Measurements from ENCODE around the gene EHMT1.
"Not testable (repeated sequence)": the region's sequence is repeated elsewhere in the genome, so short reads cannot be mapped to it uniquely, and the experiment has no call there.

DNA sequence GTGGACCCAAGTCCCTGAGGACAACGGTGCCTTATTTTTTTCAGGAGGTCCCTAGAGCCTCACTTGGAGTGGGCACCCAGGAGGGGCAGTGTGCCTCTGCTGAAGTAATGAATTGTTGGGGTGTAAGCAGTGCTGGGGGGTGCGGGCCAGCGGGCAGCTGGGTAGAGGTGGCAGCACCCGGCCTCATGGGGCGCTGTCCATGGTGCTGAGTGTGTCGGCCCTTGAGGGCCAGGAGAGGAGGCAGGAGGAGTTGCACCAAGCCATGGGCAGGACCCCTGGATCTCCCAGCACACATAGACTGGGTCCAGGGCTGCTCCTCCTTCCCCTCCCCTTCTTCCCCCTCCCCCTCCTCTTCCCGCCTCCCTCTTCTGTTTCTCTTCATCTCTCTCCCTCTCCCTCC lies 265.7 kb downstream of the EHMT1 start:
- TF ChIP-seq, protein P1, sequence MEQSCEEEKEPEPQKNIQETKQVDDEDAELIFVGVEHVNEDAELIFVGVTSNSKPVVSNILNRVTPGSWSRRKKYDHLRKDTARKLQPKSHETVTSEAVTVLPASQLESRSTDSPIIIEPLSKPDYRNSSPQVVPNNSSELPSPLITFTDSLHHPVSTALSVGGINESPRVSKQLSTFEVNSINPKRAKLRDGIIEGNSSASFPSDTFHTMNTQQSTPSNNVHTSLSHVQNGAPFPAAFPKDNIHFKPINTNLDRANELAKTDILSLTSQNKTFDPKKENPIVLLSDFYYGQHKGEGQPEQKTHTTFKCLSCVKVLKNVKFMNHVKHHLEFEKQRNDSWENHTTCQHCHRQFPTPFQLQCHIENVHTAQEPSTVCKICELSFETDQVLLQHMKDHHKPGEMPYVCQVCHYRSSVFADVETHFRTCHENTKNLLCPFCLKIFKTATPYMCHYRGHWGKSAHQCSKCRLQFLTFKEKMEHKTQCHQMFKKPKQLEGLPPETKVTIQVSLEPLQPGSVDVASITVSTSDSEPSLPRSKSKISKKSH (CRISPR knock-in tag; IDR thresholded peaks at IDR 0.05; ENCODE audit: borderline replicate concordance): not testable (repeated sequence)
- not testable (repeated sequence) for TF ChIP-seq POLR2A (IDR thresholded peaks at IDR 0.05; ENCODE audit: insufficient read depth in 1 of 2, low read depth in 2 of 2, low read length in 2 of 2); SOX13 (IDR thresholded peaks at IDR 0.05); SOX13 (CRISPR knock-in tag; conservative IDR thresholded peaks at IDR 0.05 in 1 of 2, IDR thresholded peaks at IDR 0.05 in 1 of 2); HNRNPH1 (optimal IDR thresholded peaks at IDR 0.05; ENCODE audit: low read depth, low read length); CTCF (CRISPR knock-in tag; IDR thresholded peaks at IDR 0.05); ZBTB25 (CRISPR knock-in tag; IDR thresholded peaks at IDR 0.05); EED (CRISPR knock-in tag; IDR thresholded peaks at IDR 0.05); YY1 (IDR thresholded peaks at IDR 0.05; ENCODE audit: insufficient read depth, insufficient replicate concordance, low read depth, low read length); POLR2AphosphoS5 (IDR thresholded peaks at IDR 0.05; ENCODE audit: low read depth, low read length); RARG (CRISPR knock-in tag; IDR thresholded peaks at IDR 0.05; ENCODE audit: low read depth); RNF2 (conservative IDR thresholded peaks at IDR 0.05; ENCODE audit: low read depth)
- TF ChIP-seq, protein P2, sequence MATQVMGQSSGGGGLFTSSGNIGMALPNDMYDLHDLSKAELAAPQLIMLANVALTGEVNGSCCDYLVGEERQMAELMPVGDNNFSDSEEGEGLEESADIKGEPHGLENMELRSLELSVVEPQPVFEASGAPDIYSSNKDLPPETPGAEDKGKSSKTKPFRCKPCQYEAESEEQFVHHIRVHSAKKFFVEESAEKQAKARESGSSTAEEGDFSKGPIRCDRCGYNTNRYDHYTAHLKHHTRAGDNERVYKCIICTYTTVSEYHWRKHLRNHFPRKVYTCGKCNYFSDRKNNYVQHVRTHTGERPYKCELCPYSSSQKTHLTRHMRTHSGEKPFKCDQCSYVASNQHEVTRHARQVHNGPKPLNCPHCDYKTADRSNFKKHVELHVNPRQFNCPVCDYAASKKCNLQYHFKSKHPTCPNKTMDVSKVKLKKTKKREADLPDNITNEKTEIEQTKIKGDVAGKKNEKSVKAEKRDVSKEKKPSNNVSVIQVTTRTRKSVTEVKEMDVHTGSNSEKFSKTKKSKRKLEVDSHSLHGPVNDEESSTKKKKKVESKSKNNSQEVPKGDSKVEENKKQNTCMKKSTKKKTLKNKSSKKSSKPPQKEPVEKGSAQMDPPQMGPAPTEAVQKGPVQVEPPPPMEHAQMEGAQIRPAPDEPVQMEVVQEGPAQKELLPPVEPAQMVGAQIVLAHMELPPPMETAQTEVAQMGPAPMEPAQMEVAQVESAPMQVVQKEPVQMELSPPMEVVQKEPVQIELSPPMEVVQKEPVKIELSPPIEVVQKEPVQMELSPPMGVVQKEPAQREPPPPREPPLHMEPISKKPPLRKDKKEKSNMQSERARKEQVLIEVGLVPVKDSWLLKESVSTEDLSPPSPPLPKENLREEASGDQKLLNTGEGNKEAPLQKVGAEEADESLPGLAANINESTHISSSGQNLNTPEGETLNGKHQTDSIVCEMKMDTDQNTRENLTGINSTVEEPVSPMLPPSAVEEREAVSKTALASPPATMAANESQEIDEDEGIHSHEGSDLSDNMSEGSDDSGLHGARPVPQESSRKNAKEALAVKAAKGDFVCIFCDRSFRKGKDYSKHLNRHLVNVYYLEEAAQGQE (IDR thresholded peaks at IDR 0.05; ENCODE audit: borderline replicate concordance in 1 of 2, low read depth in 1 of 2, low read length in 2 of 2): peak; percentile 44 to 89
- TF ChIP-seq, protein P3, sequence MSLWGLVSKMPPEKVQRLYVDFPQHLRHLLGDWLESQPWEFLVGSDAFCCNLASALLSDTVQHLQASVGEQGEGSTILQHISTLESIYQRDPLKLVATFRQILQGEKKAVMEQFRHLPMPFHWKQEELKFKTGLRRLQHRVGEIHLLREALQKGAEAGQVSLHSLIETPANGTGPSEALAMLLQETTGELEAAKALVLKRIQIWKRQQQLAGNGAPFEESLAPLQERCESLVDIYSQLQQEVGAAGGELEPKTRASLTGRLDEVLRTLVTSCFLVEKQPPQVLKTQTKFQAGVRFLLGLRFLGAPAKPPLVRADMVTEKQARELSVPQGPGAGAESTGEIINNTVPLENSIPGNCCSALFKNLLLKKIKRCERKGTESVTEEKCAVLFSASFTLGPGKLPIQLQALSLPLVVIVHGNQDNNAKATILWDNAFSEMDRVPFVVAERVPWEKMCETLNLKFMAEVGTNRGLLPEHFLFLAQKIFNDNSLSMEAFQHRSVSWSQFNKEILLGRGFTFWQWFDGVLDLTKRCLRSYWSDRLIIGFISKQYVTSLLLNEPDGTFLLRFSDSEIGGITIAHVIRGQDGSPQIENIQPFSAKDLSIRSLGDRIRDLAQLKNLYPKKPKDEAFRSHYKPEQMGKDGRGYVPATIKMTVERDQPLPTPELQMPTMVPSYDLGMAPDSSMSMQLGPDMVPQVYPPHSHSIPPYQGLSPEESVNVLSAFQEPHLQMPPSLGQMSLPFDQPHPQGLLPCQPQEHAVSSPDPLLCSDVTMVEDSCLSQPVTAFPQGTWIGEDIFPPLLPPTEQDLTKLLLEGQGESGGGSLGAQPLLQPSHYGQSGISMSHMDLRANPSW (CRISPR knock-in tag; IDR thresholded peaks at IDR 0.05; ENCODE audit: borderline replicate concordance): not testable (repeated sequence)

Measured in HepG2 (cell line).